Immature natural killer cell (primary cell): ENCODE data around the gene KCNK3. TPM values are rescaled to one million over a fixed set of nuclear protein-coding genes. Genes with fewer than 3 reads are reported as not detected.

ENCODE experiments used
- DNase-seq, 3 donors: peaks; one replicate each; pipeline ENCODE4 v3.0.0; 2022; ENCODE audit warnings: mixed read lengths in 1 of 3
- H3K27ac Mint-ChIP-seq, 6 donors: one replicate each; pipeline ENCODE4 v1.8.0; 2020; ENCODE audit warnings: mixed read lengths in 6 of 6, mild to moderate bottlenecking in 5 of 6, inconsistent platforms in 4 of 6, moderate library complexity in 3 of 6
- H3K27me3 Mint-ChIP-seq, 3 donors: one replicate each; pipeline ENCODE4 v1.8.0; 2020 to 2021; ENCODE audit warnings: low read depth in 3 of 3, mild to moderate bottlenecking in 3 of 3, mixed read lengths in 3 of 3, moderate library complexity in 3 of 3, inconsistent platforms in 1 of 3
- H3K36me3 Mint-ChIP-seq, 3 donors: one replicate each; pipeline ENCODE4 v1.8.0; 2020; ENCODE audit warnings: mixed read lengths in 3 of 3, inconsistent platforms in 2 of 3, mild to moderate bottlenecking in 2 of 3
- H3K4me1 Mint-ChIP-seq, 2 donors: one replicate each; pipeline ENCODE4 v1.8.0; 2020; ENCODE audit warnings: inconsistent platforms in 2 of 2, mild to moderate bottlenecking in 2 of 2, mixed read lengths in 2 of 2, moderate library complexity in 1 of 2
- H3K4me3 Mint-ChIP-seq, 5 donors: one replicate each; pipeline ENCODE4 v1.8.0; 2020; ENCODE audit warnings: mild to moderate bottlenecking in 5 of 5, mixed read lengths in 5 of 5, inconsistent platforms in 3 of 5, moderate library complexity in 3 of 5
- H3K9me3 Mint-ChIP-seq, 6 donors: one replicate each; pipeline ENCODE4 v1.8.0; 2020; ENCODE audit warnings: mild to moderate bottlenecking in 6 of 6, mixed read lengths in 6 of 6, inconsistent platforms in 4 of 6, moderate library complexity in 3 of 6
- polyA plus RNA-seq, 3 donors: library from polyadenylated mRNA; unstranded; fragments of 300-500 nt; fragmentation: Illumina TruSeq; gene quantifications; one replicate each; pipeline ENCODE4 v1.2.3, GENCODE V29; 2021

Gene KCNK3
- polyA plus RNA-seq, 3 donors from 2014 or later, result not detected

DNA sequence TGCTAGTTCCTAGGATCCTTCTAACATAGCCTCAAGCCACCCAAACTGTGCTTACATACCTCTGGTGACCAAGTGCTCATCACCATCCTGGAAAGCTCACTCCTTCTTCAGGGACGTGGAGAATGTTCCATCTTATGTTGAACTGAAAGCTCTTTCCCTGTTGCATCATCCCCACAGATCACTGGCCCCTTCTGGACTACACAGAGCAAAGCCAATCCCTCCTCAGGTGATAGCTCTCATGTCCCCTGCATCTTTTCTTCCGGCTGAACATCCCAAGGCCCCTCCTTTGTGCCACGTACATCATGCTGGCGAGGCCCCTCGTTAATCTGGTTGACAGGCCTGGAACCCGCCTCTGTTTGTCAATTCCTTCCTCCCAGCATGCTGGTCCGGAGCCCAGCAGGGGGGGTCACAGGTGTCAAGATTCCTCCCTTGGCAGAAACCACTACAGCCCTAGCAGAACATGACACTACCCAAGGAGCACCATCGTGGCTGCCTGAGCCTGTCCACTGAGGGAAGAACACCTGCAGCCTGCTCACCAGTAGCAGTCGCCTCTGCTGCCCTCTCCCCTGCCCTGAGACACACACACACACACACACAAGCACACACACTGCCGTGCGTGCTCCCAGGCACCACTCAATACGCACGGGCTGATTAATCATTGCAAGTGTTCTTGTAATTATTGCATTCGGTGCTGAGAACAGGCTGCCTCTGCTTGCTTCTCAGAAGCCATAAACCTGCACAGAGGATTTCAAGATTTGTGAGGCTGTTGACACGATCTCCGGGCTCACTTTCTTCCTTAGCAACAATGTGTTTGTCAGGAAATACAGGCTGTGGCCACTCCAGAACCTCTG lies 6.3 kb upstream of the KCNK3 start:
- Mint-ChIP-seq H3K9me3 (no peaks in the 10 kb centered on the region), H3K4me1 (no peaks in the 10 kb centered on the region), H3K36me3 (no peaks in the 10 kb centered on the region), H3K27me3 (peaks cover 6 to 9% (median 7%) of the 10 kb centered on the region in 3 donors), H3K27ac (no peak overlapping the region), H3K4me3 (no peak overlapping the region)
- no peak for DNase-seq

DNA sequence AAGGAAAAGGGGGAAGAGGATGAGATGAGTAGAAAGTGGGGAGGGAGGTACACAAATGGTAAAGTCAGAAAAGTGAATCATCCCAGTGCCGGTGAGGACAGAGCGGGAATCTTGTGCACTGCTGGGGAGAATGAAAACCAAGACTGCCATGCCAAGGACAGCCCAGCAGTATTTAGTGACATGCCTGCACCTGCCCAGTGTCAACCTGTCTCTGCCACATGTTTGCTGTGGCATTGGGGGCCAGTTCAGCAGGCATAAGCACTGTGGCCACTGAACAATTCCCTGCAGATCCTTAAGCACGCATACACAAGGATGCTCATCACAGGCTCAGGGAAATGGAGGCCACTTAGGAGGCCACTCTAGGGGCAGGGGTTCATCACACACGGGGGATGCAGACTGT lies 5.2 kb upstream of the KCNK3 start:
- Mint-ChIP-seq H3K4me3 (no peak overlapping the region), H3K27me3 (peaks cover 7 to 15% (median 7%) of the 10 kb centered on the region in 3 donors), H3K4me1 (peaks cover 0 to 2% of the 10 kb centered on the region in 2 donors), H3K27ac (no peak overlapping the region), H3K36me3 (no peaks in the 10 kb centered on the region), H3K9me3 (no peaks in the 10 kb centered on the region)
- DNase-seq, result no peak

- peaks cover 7 to 13% (median 7%) of the 10 kb centered on the region in 3 donors for H3K27me3 Mint-ChIP-seq
Observed at GRCh38 chr2:26687801-26688200, 4.7 kb upstream of the KCNK3 start.

DNA sequence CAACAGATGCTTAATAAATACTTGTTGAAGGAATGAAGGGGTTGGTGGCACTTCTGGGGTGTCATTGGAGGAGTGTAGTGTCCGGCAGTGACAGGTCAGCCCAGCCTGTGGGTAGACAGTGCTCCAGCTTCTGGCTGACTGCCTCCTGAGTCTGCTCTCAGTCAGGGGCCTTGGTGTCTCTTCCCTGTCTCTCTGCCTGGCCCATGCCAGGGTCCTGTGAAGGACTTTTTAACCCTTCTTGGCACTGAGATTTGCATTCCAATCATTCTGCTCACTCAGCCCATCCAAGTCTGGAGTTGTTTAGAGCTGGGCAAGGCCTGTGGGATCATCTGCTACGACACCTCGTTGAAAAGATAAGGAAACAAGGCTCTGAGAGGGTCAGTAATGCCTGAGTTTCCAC lies 1.4 kb upstream of the KCNK3 start:
- no peak for DNase-seq
- Mint-ChIP-seq H3K9me3 (no peaks in the 10 kb centered on the region), H3K4me3 (no peak overlapping the region), H3K36me3 (no peaks in the 10 kb centered on the region), H3K4me1 (peaks cover 0 to 2% of the 10 kb centered on the region in 2 donors), H3K27me3 (peaks cover 7 to 36% (median 11%) of the 10 kb centered on the region in 3 donors), H3K27ac (no peak overlapping the region)

More at GRCh38 chr2:26687801-26688200, 4.7 kb upstream of the KCNK3 start:
- DNase-seq, result no peak
- no peak overlapping the region for H3K27ac Mint-ChIP-seq
- peaks cover 0 to 2% of the 10 kb centered on the region in 2 donors for H3K4me1 Mint-ChIP-seq
- no peaks in the 10 kb centered on the region for H3K36me3 Mint-ChIP-seq
- H3K9me3 Mint-ChIP-seq, result no peaks in the 10 kb centered on the region
- no peak overlapping the region for H3K4me3 Mint-ChIP-seq

DNA sequence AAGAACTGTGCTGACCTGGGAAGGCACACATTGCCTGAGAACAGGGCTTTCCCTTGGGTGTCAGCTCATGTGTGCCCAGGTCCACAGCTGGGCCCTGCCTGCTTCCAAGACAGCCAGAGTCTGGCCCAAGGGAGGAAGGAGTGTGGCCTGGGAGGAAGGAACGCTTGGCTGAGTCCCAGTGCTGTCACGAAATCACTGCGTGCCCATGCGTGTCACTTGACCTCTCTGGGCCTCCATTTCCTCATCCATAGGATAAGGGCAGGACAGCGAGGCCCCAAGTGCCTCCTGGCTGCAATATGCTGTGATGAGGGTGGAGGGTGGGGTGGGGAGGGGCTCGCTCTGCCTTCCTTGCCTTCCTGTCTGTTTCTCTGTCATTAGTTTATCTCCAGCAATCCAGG lies 642 bp upstream of the KCNK3 start:
- peaks cover 0 to 2% of the 10 kb centered on the region in 2 donors for H3K4me1 Mint-ChIP-seq
- no peak for DNase-seq
- H3K4me3 Mint-ChIP-seq, result peak overlapping the region in 2 of 5 donors; percentile 16 to 35
- no peak overlapping the region for H3K27ac Mint-ChIP-seq
- H3K9me3 Mint-ChIP-seq, result no peaks in the 10 kb centered on the region
- H3K27me3 Mint-ChIP-seq, result peaks cover 10 to 43% (median 11%) of the 10 kb centered on the region in 3 donors
- no peaks in the 10 kb centered on the region for H3K36me3 Mint-ChIP-seq

GRCh38 chr2:26692897-26693849 lies 651 bp downstream of the KCNK3 start:
- DNase-seq, result peak in 1 of 3 donors; percentile 5
- H3K4me1 Mint-ChIP-seq, result peaks cover 0 to 2% of the 10 kb centered on the region in 2 donors
- no peak overlapping the region for H3K27ac Mint-ChIP-seq
- H3K4me3 Mint-ChIP-seq, result peak overlapping the region in 1 of 5 donors; percentile 20
- no peaks in the 10 kb centered on the region for H3K36me3 Mint-ChIP-seq
- H3K9me3 Mint-ChIP-seq, result no peaks in the 10 kb centered on the region
- peaks cover 8 to 48% (median 14%) of the 10 kb centered on the region in 3 donors for H3K27me3 Mint-ChIP-seq

DNA sequence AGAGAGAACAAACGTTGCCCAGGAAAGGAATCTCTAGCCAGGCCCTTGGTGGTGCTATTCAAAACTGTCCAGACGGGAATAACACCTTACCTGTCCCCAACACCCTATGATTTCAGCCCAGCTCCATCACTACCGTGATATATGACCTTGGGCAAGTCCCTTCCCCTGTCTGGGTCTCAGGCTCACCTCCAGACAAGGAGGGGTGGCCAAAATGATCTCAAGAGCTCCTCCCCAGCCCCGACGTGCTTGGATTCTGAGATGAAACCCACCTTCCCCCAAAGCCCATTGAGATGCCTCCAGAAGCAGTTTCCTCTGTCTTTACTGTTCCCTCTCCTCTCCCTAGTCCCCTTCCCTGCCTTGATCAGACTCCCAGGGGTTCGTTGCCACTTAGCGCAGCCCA lies 1.5 kb downstream of the KCNK3 start:
- peak overlapping the region in 3 of 5 donors; percentile 7 to 54 (median 43) for H3K4me3 Mint-ChIP-seq

DNA sequence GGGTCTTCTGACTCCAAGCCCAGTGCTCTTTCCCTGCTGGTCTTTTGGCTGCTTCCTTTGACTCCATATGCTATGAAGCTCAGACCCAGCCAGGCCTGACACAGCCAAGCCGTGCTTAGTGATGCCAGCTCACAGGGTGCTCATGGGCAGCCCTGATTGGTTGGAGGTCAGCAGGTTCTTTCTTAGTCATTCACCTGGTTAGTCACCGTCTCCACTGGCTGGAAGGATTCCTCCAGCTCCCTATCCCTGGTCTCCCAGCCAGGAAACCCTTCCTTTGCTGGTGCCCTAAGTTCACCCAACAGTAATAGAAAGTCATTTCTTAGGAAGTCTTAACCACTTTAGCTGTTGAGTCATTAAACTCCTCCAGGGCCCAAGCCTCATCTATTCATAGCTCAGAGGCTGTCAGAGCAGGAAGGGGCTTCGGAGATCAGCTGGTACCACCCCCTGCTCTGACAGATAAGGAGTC lies 3.9 kb downstream of the KCNK3 start:
- Mint-ChIP-seq H3K4me3 (no peak overlapping the region), H3K36me3 (no peaks in the 10 kb centered on the region), H3K9me3 (no peaks in the 10 kb centered on the region), H3K27ac (no peak overlapping the region), H3K4me1 (peaks cover 0 to 2% of the 10 kb centered on the region in 2 donors), H3K27me3 (peaks cover 10 to 47% (median 11%) of the 10 kb centered on the region in 3 donors)
- no peak for DNase-seq

More for the DNA sequence above, 1.5 kb downstream of the KCNK3 start:
- Mint-ChIP-seq H3K4me1 (peaks cover 0 to 2% of the 10 kb centered on the region in 2 donors), H3K9me3 (no peaks in the 10 kb centered on the region), H3K36me3 (no peaks in the 10 kb centered on the region), H3K27me3 (peaks cover 8 to 45% (median 13%) of the 10 kb centered on the region in 3 donors), H3K27ac (no peak overlapping the region)
- DNase-seq, result no peak

GRCh38 chr2:26697425-26697824 lies 4.9 kb downstream of the KCNK3 start:
- H3K9me3 Mint-ChIP-seq, result peaks cover 0 to under 1% (median 0%) of the 10 kb centered on the region in 6 donors
- H3K4me1 Mint-ChIP-seq, result peaks cover 0 to 6% of the 10 kb centered on the region in 2 donors
- H3K27me3 Mint-ChIP-seq, result peaks cover 10 to 45% (median 10%) of the 10 kb centered on the region in 3 donors
- H3K4me3 Mint-ChIP-seq, result no peak overlapping the region
- no peak for DNase-seq
- H3K27ac Mint-ChIP-seq, result no peak overlapping the region
- no peaks in the 10 kb centered on the region for H3K36me3 Mint-ChIP-seq

DNA sequence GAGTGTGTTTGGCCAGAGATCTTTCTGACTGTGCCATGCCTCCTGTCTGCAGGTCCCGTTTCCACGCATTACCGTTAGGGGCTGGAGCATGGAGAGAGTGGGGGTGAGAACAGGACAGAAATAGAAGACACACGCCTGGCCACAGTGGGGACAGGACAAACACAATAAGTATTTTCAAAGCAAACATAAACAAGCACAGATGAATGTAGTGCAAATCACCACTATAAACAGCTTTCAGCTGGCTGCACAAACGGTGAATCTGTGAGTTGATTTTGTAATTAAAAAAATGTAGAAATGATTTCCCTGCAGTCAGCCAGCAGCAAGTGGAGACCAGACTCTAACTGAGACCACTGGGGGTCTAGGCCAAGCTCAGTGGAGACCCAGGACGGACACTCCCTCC lies 6.8 kb downstream of the KCNK3 start:
- no peak overlapping the region for H3K27ac Mint-ChIP-seq
- DNase-seq, result no peak
- peaks cover 6 to 35% (median 10%) of the 10 kb centered on the region in 3 donors for H3K27me3 Mint-ChIP-seq
- no peak overlapping the region for H3K4me3 Mint-ChIP-seq
- H3K9me3 Mint-ChIP-seq, result peaks cover 0 to 2% (median 0%) of the 10 kb centered on the region in 6 donors
- H3K36me3 Mint-ChIP-seq, result no peaks in the 10 kb centered on the region
- peaks cover 0 to 8% of the 10 kb centered on the region in 2 donors for H3K4me1 Mint-ChIP-seq

DNA sequence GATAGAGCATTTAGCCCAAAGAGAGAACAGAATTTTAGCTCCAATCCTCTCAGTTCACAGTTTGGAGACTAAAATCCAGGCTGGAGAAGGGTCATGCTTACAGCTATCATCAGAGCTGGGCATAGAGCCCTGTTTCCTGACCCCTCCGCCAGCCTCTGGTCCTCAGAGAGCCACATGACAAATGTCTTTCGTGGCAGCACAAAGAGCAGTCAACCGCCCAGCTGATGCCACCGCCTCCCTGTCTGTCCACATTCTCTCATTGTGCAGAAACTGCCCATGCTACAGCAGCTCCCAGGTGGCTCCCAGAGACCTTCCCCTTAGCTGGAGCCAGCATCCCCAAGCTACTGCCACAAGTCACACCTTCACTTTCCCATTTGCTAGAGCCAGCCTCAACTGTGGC lies 7.6 kb downstream of the KCNK3 start:
- DNase-seq, result no peak
- no peak overlapping the region for H3K27ac Mint-ChIP-seq
- peaks cover 0 to 2% (median 0%) of the 10 kb centered on the region in 6 donors for H3K9me3 Mint-ChIP-seq
- H3K4me1 Mint-ChIP-seq, result peaks cover 0 to 8% of the 10 kb centered on the region in 2 donors
- H3K4me3 Mint-ChIP-seq, result no peak overlapping the region
- H3K27me3 Mint-ChIP-seq, result peaks cover 7 to 28% (median 8%) of the 10 kb centered on the region in 3 donors
- no peaks in the 10 kb centered on the region for H3K36me3 Mint-ChIP-seq

DNA sequence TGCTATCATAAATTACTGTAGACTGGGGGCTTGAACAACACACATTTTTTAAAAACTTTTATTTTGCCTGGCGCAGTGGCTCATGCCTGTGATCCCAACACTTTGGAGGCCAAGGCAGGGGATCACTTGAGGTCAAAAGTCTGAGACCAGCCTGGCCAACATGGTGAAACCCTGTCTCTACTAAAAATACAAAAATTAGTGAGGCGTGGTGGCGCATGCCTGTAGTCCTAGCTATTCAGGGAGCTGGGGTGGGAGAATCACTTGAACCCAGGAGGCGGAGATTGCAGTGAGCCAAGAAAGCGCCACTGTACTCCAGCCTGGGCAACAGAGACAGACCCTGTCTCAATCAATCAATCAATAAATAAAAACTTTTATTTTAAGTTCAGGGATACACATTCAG lies 9.1 kb downstream of the KCNK3 start:
- peaks cover 6 to 21% (median 8%) of the 10 kb centered on the region in 3 donors for H3K27me3 Mint-ChIP-seq
- H3K36me3 Mint-ChIP-seq, result no peaks in the 10 kb centered on the region
- peaks cover 0 to 8% of the 10 kb centered on the region in 2 donors for H3K4me1 Mint-ChIP-seq
- DNase-seq, result no peak
- no peak overlapping the region for H3K4me3 Mint-ChIP-seq
- H3K9me3 Mint-ChIP-seq, result peaks cover 0 to 2% (median 0%) of the 10 kb centered on the region in 6 donors
- H3K27ac Mint-ChIP-seq, result no peak overlapping the region

GRCh38 chr2:26702025-26702424 lies 9.5 kb downstream of the KCNK3 start:
- no peak for DNase-seq
- Mint-ChIP-seq H3K36me3 (no peaks in the 10 kb centered on the region), H3K9me3 (peaks cover 0 to 2% (median 0%) of the 10 kb centered on the region in 6 donors), H3K27me3 (peaks cover 6 to 17% (median 11%) of the 10 kb centered on the region in 3 donors), H3K4me3 (no peak overlapping the region), H3K27ac (no peak overlapping the region), H3K4me1 (peaks cover 0 to 8% of the 10 kb centered on the region in 2 donors)
